Stimulated activated CD4-positive, alpha-beta T cell treated with anti-CD3 and anti-CD28 coated beads, Interleukin-1b, Interleukin-23, amount 100 ng/mL, for 24 hours (primary cell): ENCODE measurements around the gene FOXD4L6.
"Not testable (repeated sequence)": the region's sequence is repeated elsewhere in the genome, so short reads cannot be mapped to it uniquely, and the experiment has no call there.

ENCODE experiments used
- DNase-seq, 4 experiments: peaks; one replicate each; pipeline ENCODE4 v3.0.0-alpha.2; 2020; ENCODE audit warnings: low read depth in 4 of 4, low spot score in 1 of 4

Gene FOXD4L6

GRCh38 chr9:41100508-41100907 lies 28.0 kb downstream of the FOXD4L6 start:
- not testable (repeated sequence) for DNase-seq

GRCh38 chr9:41098759-41099158 lies 29.7 kb downstream of the FOXD4L6 start:
- not testable (repeated sequence) for DNase-seq

- DNase-seq, result not testable (repeated sequence)
Observed at GRCh38 chr9:41095060-41095459, 33.4 kb downstream of the FOXD4L6 start.

- not testable (repeated sequence) for DNase-seq
Observed at GRCh38 chr9:41094010-41094773, 34.3 kb downstream of the FOXD4L6 start.

- not testable (repeated sequence) for DNase-seq
Observed at GRCh38 chr9:41090922-41091321, 37.6 kb downstream of the FOXD4L6 start.

GRCh38 chr9:41090386-41090785 lies 38.1 kb downstream of the FOXD4L6 start:
- not testable (repeated sequence) for DNase-seq

- DNase-seq, result not testable (repeated sequence)
Observed at GRCh38 chr9:41088450-41089059, 39.9 kb downstream of the FOXD4L6 start.

GRCh38 chr9:41087929-41088328 lies 40.6 kb downstream of the FOXD4L6 start:
- not testable (repeated sequence) for DNase-seq

GRCh38 chr9:41087157-41087780 lies 41.2 kb downstream of the FOXD4L6 start:
- not testable (repeated sequence) for DNase-seq

GRCh38 chr9:41086685-41087084 lies 41.8 kb downstream of the FOXD4L6 start:
- DNase-seq, result not testable (repeated sequence)

GRCh38 chr9:41086215-41086614 lies 42.3 kb downstream of the FOXD4L6 start:
- DNase-seq, result not testable (repeated sequence)

GRCh38 chr9:41082358-41082757 lies 46.1 kb downstream of the FOXD4L6 start:
- DNase-seq, result not testable (repeated sequence)

GRCh38 chr9:41079464-41079863 lies 49.0 kb downstream of the FOXD4L6 start:
- not testable (repeated sequence) for DNase-seq

GRCh38 chr9:41077586-41077985 lies 50.9 kb downstream of the FOXD4L6 start:
- not testable (repeated sequence) for DNase-seq
